BLaER1 treated with 17β-estradiol and CSF1 and Interleukin-3, amounts not matched to agents 10 nM and 100 nM (cell line): ENCODE data around the gene ADAMTS6.

Source experiments
- H3K27ac ChIP-seq, 11 experiments: shearing (Covaris generic); formaldehyde crosslinking; 2 replicates each; pipeline ENCODE4 v1.8.1; 2022
- H3K27me3 ChIP-seq, 11 experiments: shearing (Covaris generic); formaldehyde crosslinking; 2 replicates each; pipeline ENCODE4 v1.8.1; 2022
- H3K36me3 ChIP-seq, 11 experiments: shearing (Covaris generic); formaldehyde crosslinking; 2 replicates each; pipeline ENCODE4 v1.8.1; 2022
- H3K4me1 ChIP-seq, 10 experiments: shearing (Covaris generic); formaldehyde crosslinking; 2 replicates each; pipeline ENCODE4 v1.8.1; 2022
- H3K4me2 ChIP-seq, 11 experiments: shearing (Covaris generic); formaldehyde crosslinking; 2 replicates each; pipeline ENCODE4 v1.8.1; 2022
- H3K4me3 ChIP-seq, 10 experiments: shearing (Covaris generic); formaldehyde crosslinking; 2 replicates each; pipeline ENCODE4 v1.8.1; 2022
- H3K9ac ChIP-seq, 11 experiments: shearing (Covaris generic); formaldehyde crosslinking; 2 replicates each; pipeline ENCODE4 v1.8.1; 2022
- H3K9me3 ChIP-seq, 11 experiments: shearing (Covaris generic); formaldehyde crosslinking; replicated peaks in 1 of 11; 2 replicates each; pipeline ENCODE4 v1.8.1; 2022
- H4K20me1 ChIP-seq, 11 experiments: shearing (Covaris generic); formaldehyde crosslinking; 2 replicates each; pipeline ENCODE4 v1.8.1; 2022
- Cebpa-rat ChIP-seq, 11 experiments: shearing (Covaris generic); IDR thresholded peaks; 2 replicates each; pipeline ENCODE4 v1.8.1; 2022

ADAMTS6 gene

DNA sequence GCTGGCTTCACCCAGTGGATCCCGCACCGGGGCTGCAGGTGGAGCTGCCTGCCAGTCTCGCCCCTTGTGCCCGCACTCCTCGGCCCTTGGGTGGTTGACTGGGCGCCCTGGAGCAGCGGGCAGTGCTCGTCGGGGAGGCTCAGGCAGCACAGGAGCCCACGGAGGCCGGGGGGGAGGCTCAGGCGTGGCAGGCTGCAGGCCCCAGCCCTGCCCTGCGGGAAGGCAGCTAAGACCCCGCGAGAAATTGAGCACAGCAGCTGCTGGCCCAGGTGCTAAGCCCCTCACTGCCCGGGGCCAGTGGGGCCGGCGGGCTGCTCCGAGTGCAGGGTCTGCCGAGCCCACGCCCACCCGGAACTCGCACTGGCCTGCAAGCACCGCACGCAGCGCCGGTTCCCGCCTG is 3.7 kb upstream of the ADAMTS6 start:
- H3K9me3 ChIP-seq, result peaks cover 0 to 9% (median 0%) of the 10 kb centered on the region in 11 experiments; a peak in 4 of 22 replicates
- H3K36me3 ChIP-seq, result peaks cover 0 to 23% (median 0%) of the 10 kb centered on the region in 11 experiments; a peak in 3 of 22 replicates
- no peak overlapping the region for H3K27ac ChIP-seq
- peaks cover 0 to 24% (median 16%) of the 10 kb centered on the region in 10 experiments; a peak in 18 of 20 replicates for H3K4me1 ChIP-seq
- no peaks in the 10 kb centered on the region for H4K20me1 ChIP-seq
- H3K9ac ChIP-seq, result no peak overlapping the region
- no peaks in the 10 kb centered on the region for H3K27me3 ChIP-seq
- H3K4me3 ChIP-seq, result no peak overlapping the region
- no peak for TF ChIP-seq Cebpa-rat (IDR thresholded peaks at IDR 0.05)
- no peak overlapping the region for H3K4me2 ChIP-seq

DNA sequence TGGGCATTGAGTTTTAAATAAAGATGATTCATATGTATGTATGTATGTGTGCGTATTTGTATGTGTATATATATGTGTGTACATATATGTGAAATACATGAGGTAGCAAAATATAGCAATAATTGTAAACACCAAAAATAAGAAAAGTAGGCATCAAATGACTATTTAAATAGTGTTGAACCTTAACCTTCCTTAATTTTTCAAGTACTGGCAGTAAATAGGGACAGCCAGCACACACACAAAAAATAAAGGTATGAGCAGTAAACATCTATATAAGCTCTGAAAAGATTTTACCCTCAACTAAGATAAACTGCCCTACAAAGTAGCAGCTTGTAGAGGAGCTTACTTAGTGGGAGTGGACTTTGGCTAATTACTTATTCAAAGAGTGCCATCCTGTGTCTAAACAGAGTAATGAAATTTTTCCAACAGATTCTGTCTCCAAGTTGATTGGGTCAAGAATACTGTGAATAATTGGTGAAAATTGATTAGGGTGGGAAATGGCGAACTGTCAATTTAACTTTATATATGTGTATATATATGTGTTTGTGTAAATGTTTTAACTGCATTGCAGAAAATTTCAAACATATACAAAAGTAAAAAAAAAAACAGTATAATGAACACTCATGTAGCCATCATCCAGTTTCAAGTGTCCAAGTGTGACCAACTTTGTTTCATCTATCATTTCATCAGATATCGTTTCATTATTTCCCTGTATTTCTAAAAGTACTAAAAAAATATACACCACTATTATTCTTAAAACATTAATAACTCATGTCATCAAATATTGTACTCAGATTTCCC is 2.0 kb upstream of the ADAMTS6 start:
- Histone ChIP-seq H3K27me3 (no peaks in the 10 kb centered on the region), H3K9ac (peak overlapping the region in 8 of 11 experiments; percentile 68 to 82 (median 74); a peak in 10 of 22 replicates), H4K20me1 (no peaks in the 10 kb centered on the region), H3K4me1 (peaks cover 7 to 35% (median 27%) of the 10 kb centered on the region in 10 experiments; a peak in 19 of 20 replicates), H3K4me3 (peak overlapping the region; percentile 62 to 76 (median 66); a peak in 16 of 20 replicates), H3K4me2 (peak overlapping the region; percentile 87 to 98 (median 94)), H3K9me3 (peaks cover 0 to 9% (median 0%) of the 10 kb centered on the region in 11 experiments; a peak in 4 of 22 replicates), H3K36me3 (peaks cover 0 to 7% (median 0%) of the 10 kb centered on the region in 11 experiments; a peak in 3 of 22 replicates), H3K27ac (peak overlapping the region in 5 of 11 experiments; percentile 65 to 75 (median 71); a peak in 7 of 22 replicates)
- no peak for TF ChIP-seq Cebpa-rat (IDR thresholded peaks at IDR 0.05)

DNA sequence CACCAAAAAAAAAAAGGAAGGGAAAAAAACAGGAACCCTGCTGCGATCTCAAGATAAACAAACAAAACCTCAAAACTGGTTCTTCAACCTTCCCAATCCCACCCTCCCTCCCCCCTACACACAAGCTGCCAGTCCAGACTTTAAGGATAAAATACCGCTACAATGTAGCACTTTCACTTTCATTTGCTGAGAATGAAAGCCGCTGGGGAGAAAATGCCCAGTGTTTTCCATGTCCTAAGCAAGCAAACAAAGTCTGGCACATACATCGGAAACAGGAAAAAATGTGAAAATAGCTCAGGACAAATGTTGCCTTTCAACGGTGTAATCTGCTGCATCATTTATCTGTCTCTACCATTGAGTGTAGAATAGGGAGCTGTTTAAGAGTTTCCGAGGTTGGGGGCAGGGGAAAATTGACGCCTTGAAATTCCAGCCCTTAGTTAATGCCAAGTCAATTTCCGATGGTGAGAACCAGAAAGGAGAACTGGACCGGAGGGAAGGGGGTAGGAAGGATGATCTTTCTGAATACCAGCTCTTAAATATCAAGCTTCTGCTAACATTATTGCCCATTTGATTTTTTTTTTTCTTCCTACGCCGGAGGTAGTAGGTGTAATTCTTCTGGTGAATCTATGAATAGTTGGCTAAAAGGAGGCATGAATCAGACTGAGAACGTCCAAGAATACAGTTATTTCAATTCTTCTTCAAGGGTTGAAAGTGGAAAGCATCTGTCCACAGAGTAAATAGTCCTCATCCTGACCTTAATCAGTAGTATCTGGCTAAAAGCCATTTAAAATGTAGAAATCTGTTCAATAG is 1.2 kb upstream of the ADAMTS6 start:
- peaks cover 0 to 5% (median 0%) of the 10 kb centered on the region in 11 experiments; a peak in 1 of 22 replicates for H3K36me3 ChIP-seq
- peak overlapping the region; percentile 68 to 82 (median 75) for H3K9ac ChIP-seq
- H3K4me3 ChIP-seq, result peak overlapping the region; percentile 62 to 76 (median 66)
- H3K27me3 ChIP-seq, result no peaks in the 10 kb centered on the region
- H3K4me1 ChIP-seq, result peaks cover 7 to 35% (median 27%) of the 10 kb centered on the region in 10 experiments; a peak in 19 of 20 replicates
- H3K9me3 ChIP-seq, result peaks cover 0 to 9% (median 0%) of the 10 kb centered on the region in 11 experiments; a peak in 4 of 22 replicates
- H4K20me1 ChIP-seq, result no peaks in the 10 kb centered on the region
- no peak for TF ChIP-seq Cebpa-rat (IDR thresholded peaks at IDR 0.05)
- H3K27ac ChIP-seq, result peak overlapping the region; percentile 29 to 75 (median 65); a peak in 19 of 22 replicates
- H3K4me2 ChIP-seq, result peak overlapping the region; percentile 87 to 99 (median 94)

DNA sequence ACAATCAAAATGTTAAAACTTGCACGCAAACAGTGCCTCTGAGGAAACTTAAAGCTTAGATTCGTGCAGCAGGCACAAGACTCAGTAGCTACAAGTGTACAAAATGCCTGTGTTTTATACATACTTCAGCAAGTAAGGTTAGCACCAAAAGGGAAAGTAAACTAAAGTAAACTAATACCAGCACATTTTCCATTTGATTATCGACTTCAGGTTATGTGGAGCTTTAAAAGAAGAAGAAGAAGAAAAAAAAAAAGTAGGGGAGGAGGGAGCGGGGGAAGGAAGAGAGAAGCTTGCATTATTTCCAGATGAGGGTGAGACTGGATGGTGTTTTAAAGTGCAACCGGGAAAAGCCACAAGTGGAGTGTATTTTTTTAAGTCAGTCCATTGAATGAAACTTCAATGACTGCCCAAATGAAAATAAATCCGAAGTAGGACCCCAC is 596 bp upstream of the ADAMTS6 start:
- H3K4me3 ChIP-seq, result peak overlapping the region; percentile 62 to 76 (median 66)
- no peaks in the 10 kb centered on the region for H3K27me3 ChIP-seq
- peak overlapping the region; percentile 87 to 99 (median 94) for H3K4me2 ChIP-seq
- H4K20me1 ChIP-seq, result no peaks in the 10 kb centered on the region
- H3K9ac ChIP-seq, result peak overlapping the region; percentile 68 to 82 (median 75)
- H3K4me1 ChIP-seq, result peaks cover 7 to 35% (median 27%) of the 10 kb centered on the region in 10 experiments; a peak in 19 of 20 replicates
- TF ChIP-seq Cebpa-rat (IDR thresholded peaks at IDR 0.05), result no peak
- peak overlapping the region in 10 of 11 experiments; percentile 10 to 75 (median 62); a peak in 19 of 22 replicates for H3K27ac ChIP-seq
- peaks cover 0 to 5% (median 0%) of the 10 kb centered on the region in 11 experiments; a peak in 1 of 22 replicates for H3K36me3 ChIP-seq
- H3K9me3 ChIP-seq, result peaks cover 0 to 9% (median 0%) of the 10 kb centered on the region in 11 experiments; a peak in 4 of 22 replicates

- Histone ChIP-seq H3K36me3 (no peaks in the 10 kb centered on the region), H3K27ac (peak overlapping the region in 4 of 11 experiments; percentile 65 to 75 (median 72); a peak in 3 of 22 replicates)
Measured at GRCh38 chr5:65481171-65481581, 544 bp downstream of the ADAMTS6 start.

DNA sequence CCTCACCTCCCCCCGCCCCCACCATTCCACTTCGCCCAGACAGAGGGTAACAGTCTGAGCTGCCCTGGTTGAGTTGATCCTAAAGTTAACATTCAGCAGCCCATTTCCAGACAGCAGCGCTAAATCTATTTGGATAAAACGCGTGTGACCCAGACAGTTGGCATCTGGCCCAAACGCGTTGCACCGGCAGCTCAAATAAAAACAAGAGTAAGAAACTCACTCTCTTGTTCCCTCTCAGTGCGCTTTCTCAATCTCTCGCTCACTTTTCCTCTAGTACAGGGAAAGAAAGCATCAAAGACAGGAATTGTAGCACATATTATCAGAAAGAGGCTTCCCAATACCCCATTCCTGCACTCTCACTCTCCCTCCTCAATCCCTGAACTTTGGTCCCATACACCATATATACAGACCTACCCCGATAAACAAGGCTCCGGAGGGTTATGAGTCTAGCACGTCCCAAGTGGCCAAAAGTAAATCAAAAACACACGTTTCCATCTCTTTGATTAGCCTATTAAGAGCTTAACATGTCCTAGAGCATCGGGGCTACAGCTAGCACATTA is 1.3 kb downstream of the ADAMTS6 start:
- H3K27ac ChIP-seq, result peak overlapping the region in 3 of 11 experiments; percentile 3 to 22 (median 13); a peak in 1 of 22 replicates
- peaks cover 0 to 2% (median 0%) of the 10 kb centered on the region in 11 experiments; a peak in 4 of 22 replicates for H3K9me3 ChIP-seq
- no peaks in the 10 kb centered on the region for H3K27me3 ChIP-seq
- H3K4me1 ChIP-seq, result peaks cover 7 to 35% (median 27%) of the 10 kb centered on the region in 10 experiments; a peak in 19 of 20 replicates
- no peaks in the 10 kb centered on the region for H4K20me1 ChIP-seq
- no peak for TF ChIP-seq Cebpa-rat (IDR thresholded peaks at IDR 0.05)
- peak overlapping the region; percentile 87 to 99 (median 94) for H3K4me2 ChIP-seq
- no peaks in the 10 kb centered on the region for H3K36me3 ChIP-seq
- H3K4me3 ChIP-seq, result peak overlapping the region; percentile 62 to 76 (median 66)
- H3K9ac ChIP-seq, result peak overlapping the region; percentile 10 to 80 (median 63); a peak in 20 of 22 replicates

More at GRCh38 chr5:65481171-65481581, 544 bp downstream of the ADAMTS6 start:
- no peaks in the 10 kb centered on the region for H4K20me1 ChIP-seq
- H3K4me2 ChIP-seq, result peak overlapping the region; percentile 87 to 99 (median 94)
- peak overlapping the region; percentile 62 to 76 (median 66) for H3K4me3 ChIP-seq
- no peak for TF ChIP-seq Cebpa-rat (IDR thresholded peaks at IDR 0.05)
- H3K27me3 ChIP-seq, result no peaks in the 10 kb centered on the region
- peaks cover 0 to 9% (median 0%) of the 10 kb centered on the region in 11 experiments; a peak in 4 of 22 replicates for H3K9me3 ChIP-seq
- H3K9ac ChIP-seq, result peak overlapping the region; percentile 68 to 82 (median 75); a peak in 21 of 22 replicates
- peaks cover 7 to 35% (median 27%) of the 10 kb centered on the region in 10 experiments; a peak in 19 of 20 replicates for H3K4me1 ChIP-seq

DNA sequence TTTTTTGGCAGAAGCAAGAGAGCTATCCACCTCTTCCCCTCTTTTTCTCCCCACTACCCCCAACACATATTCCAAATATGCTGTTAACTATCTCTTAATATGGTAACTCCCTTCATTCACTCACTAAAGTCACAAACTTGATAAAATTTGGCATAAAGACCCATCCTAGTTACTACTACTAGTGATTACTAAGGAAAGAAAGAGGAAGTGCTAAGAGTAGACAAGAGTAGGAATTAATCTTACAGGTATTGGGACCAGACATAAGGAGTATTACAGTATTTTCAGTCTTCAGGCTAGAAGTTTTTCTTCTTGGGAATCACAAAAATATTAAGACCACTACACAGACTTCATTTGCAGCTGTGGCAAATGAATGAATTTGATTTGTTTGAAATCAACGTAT is 2.2 kb downstream of the ADAMTS6 start:
- Histone ChIP-seq H3K4me1 (peaks cover 7 to 35% (median 27%) of the 10 kb centered on the region in 10 experiments; a peak in 19 of 20 replicates), H4K20me1 (no peaks in the 10 kb centered on the region), H3K9ac (no peak overlapping the region; a peak in 2 of 22 replicates), H3K4me3 (peak overlapping the region in 3 of 10 experiments; percentile 64 to 68 (median 65); a peak in 3 of 20 replicates), H3K27ac (no peak overlapping the region), H3K9me3 (no peaks in the 10 kb centered on the region), H3K36me3 (no peaks in the 10 kb centered on the region), H3K4me2 (peak overlapping the region; percentile 87 to 99 (median 94); a peak in 20 of 22 replicates), H3K27me3 (no peaks in the 10 kb centered on the region)
- no peak for TF ChIP-seq Cebpa-rat (IDR thresholded peaks at IDR 0.05)

DNA sequence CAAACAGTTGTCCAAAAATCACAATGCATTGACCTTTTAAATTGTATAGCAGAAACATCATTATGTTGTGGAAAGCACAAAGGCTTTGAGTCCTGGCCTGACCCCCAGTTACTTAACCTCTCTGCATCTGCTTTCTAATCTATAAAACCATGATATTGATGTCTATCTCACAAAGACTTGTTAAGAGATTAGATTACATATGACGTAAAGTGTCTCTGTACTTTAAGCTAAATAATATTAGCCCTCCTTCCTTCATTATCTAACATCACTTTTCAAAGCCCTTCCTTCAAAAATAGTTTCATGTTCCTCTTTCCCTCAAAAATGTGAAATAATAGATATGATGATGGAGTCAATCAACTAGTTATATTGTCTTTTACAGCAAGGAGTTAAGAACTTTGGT is 3.4 kb downstream of the ADAMTS6 start:
- Histone ChIP-seq H4K20me1 (no peaks in the 10 kb centered on the region), H3K9me3 (no peaks in the 10 kb centered on the region), H3K36me3 (no peaks in the 10 kb centered on the region), H3K4me3 (no peak overlapping the region), H3K4me1 (peaks cover 7 to 31% (median 23%) of the 10 kb centered on the region in 10 experiments; a peak in 19 of 20 replicates), H3K9ac (no peak overlapping the region), H3K4me2 (no peak overlapping the region), H3K27ac (no peak overlapping the region), H3K27me3 (no peaks in the 10 kb centered on the region)
- no peak for TF ChIP-seq Cebpa-rat (IDR thresholded peaks at IDR 0.05)
